Hepatocyte (in vitro differentiated cells): Measurements from ENCODE around the gene AVEN. TPM values are rescaled to one million over a fixed set of nuclear protein-coding genes. Genes with fewer than 3 reads are reported as not detected.

Experiments
- DNase-seq: peaks from one replicate; pipeline ENCODE4 v3.0.0-alpha.2; 2016; ENCODE audit warnings: low spot score
- H2AFZ ChIP-seq: fragments of 200-600 bp; sonication (generic); 2 replicates; pipeline ENCODE4 v1.6.0; 2016; ENCODE audit warnings: antibody characterized with exemption, mild to moderate bottlenecking
- H3K27ac ChIP-seq: fragments of 200-600 bp; sonication (generic); 2 replicates; pipeline ENCODE4 v1.5.1; 2016; ENCODE audit warnings: mild to moderate bottlenecking
- H3K27me3 ChIP-seq: fragments of 200-600 bp; sonication (generic); 2 replicates; pipeline ENCODE4 v1.6.1; 2016
- H3K36me3 ChIP-seq: fragments of 200-600 bp; sonication (generic); replicated peaks from 2 replicates; pipeline ENCODE4 v1.5.1; 2016; ENCODE audit warnings: low read depth; ENCODE audit not compliant: insufficient read depth
- H3K4me1 ChIP-seq: fragments of 200-600 bp; sonication (generic); 2 replicates; pipeline ENCODE4 v1.5.1; 2016; ENCODE audit warnings: mild to moderate bottlenecking, moderate library complexity; ENCODE audit not compliant: insufficient read depth
- H3K4me2 ChIP-seq: fragments of 200-600 bp; sonication (generic); 2 replicates; pipeline ENCODE4 v1.6.0; 2016
- H3K4me3 ChIP-seq: fragments of 200-600 bp; sonication (generic); 2 replicates; pipeline ENCODE4 v1.5.1; 2016; ENCODE audit warnings: mild to moderate bottlenecking
- H3K79me2 ChIP-seq: fragments of 200-600 bp; sonication (generic); 2 replicates; pipeline ENCODE4 v1.6.0; 2017; ENCODE audit warnings: mild to moderate bottlenecking
- H3K9me2 ChIP-seq: fragments of 200-600 bp; sonication (generic); replicated peaks from 2 replicates; pipeline ENCODE4 v1.6.0; 2017; ENCODE audit warnings: mild to moderate bottlenecking; ENCODE audit not compliant: insufficient read depth
- H3K9me3 ChIP-seq: fragments of 200-600 bp; sonication (generic); 2 replicates; pipeline ENCODE4 v1.5.1; 2016; ENCODE audit warnings: low read depth, mild to moderate bottlenecking
- H4K20me1 ChIP-seq: fragments of 200-600 bp; sonication (generic); 2 replicates; pipeline ENCODE4 v1.6.0; 2016; ENCODE audit warnings: mild to moderate bottlenecking; ENCODE audit not compliant: insufficient read depth, poor library complexity, severe bottlenecking
- EZH2 ChIP-seq: fragments of 200-600 bp; sonication (generic); IDR thresholded peaks from 2 replicates; pipeline ENCODE4 v1.6.1; 2016; ENCODE audit warnings: antibody characterized with exemption, mild to moderate bottlenecking, borderline replicate concordance
- EZH2phosphoT487 ChIP-seq: fragments of 200-600 bp; sonication (generic); IDR thresholded peaks from one replicate; pipeline ENCODE4 v1.6.1; 2018; ENCODE audit warnings: antibody characterized with exemption, mild to moderate bottlenecking, low read depth, moderate library complexity; ENCODE audit not compliant: unreplicated experiment, severe bottlenecking
- WGBS: methylation state at CpG from one replicate; pipeline ENCODE4 v1.1.6; 2016; ENCODE audit warnings: low lambda C conversion rate; ENCODE audit errors: missing lambda C conversion rate; 5-methylcytosine and 5-hydroxymethylcytosine counted together
- polyA plus RNA-seq: library from polyadenylated mRNA; unstranded; fragments of >200 nt; fragmentation: Nextera tagmentation; extraction: Ambion mirVana; gene quantifications from 2 replicates; pipeline ENCODE4 v1.2.1, GENCODE V29; 2016
- total RNA-seq: library from RNA; depleted of rRNA; stranded (reverse); fragments of >200 nt; gene quantifications from 2 replicates; pipeline ENCODE4 v1.2.3, GENCODE V29; 2014
- TF ChIP-seq, protein P1 (sequence below): fragments of 200-600 bp; sonication (generic); IDR thresholded peaks from 2 replicates; pipeline ENCODE4 v1.5.1; 2016; ENCODE audit warnings: antibody characterized with exemption, mild to moderate bottlenecking; ENCODE audit not compliant: poor library complexity

The AVEN gene
- total and polyA plus RNA-seq, 2 experiments from 2014 or later, result 14.8 to 16.4 TPM

DNA sequence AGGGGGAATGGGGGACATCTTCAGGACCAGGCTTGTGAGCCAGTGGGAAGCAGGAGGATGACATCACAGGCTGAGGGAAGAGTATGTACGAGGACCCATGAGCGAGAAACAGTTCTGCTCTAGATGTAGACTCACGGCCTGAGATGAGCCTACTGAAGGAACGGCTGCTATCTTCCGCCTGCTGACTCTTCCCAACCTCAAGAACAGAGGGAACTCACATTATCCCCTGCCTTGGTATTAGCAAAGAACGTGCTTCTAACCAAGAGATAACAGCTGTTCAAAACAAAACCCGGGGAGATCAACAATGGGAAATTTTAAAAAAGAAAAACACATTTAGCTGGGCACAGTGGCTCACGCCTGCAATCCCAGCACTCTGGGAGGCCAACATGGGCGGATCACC is 25.3 kb downstream of the AVEN start:
- H2AFZ ChIP-seq, result no peak overlapping the region
- no peak for TF ChIP-seq EZH2phosphoT487
- TF ChIP-seq, protein P1, sequence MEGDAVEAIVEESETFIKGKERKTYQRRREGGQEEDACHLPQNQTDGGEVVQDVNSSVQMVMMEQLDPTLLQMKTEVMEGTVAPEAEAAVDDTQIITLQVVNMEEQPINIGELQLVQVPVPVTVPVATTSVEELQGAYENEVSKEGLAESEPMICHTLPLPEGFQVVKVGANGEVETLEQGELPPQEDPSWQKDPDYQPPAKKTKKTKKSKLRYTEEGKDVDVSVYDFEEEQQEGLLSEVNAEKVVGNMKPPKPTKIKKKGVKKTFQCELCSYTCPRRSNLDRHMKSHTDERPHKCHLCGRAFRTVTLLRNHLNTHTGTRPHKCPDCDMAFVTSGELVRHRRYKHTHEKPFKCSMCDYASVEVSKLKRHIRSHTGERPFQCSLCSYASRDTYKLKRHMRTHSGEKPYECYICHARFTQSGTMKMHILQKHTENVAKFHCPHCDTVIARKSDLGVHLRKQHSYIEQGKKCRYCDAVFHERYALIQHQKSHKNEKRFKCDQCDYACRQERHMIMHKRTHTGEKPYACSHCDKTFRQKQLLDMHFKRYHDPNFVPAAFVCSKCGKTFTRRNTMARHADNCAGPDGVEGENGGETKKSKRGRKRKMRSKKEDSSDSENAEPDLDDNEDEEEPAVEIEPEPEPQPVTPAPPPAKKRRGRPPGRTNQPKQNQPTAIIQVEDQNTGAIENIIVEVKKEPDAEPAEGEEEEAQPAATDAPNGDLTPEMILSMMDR, result no peak
- no peak for TF ChIP-seq EZH2

DNA sequence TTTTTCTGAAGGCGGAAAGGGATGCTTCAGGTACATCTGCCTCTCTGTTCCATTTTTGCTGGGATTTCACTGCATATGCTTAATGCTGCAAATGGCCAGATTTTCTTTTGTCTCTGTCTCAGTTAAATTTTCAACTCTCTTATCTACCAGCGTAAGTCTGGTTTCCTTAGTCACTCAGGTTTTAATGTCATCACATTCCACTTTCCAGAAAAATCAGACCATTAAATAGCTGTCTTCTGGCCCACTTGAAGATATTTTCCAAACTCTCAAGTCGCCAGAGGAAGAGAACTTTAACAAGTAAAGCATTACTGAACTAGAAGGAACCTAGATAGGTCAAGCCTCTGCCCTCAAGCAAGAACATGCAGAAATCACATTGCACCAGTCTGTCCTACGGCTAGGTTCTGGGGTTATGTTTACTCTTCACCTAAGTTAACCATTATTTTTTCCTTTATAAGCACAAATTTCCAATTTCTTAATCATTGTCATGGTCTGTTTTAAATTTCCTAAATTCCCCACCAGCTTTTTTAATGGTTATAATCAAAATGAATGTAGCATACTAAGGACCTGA is 26.5 kb downstream of the AVEN start:
- Histone ChIP-seq H3K79me2 (no peaks in the 10 kb centered on the region), H4K20me1 (no peaks in the 10 kb centered on the region), H3K9me2 (no peaks in the 10 kb centered on the region), H3K27me3 (no peaks in the 10 kb centered on the region), H3K27ac (no peak overlapping the region), H3K36me3 (no peaks in the 10 kb centered on the region), H3K4me3 (no peak overlapping the region), H3K9me3 (no peaks in the 10 kb centered on the region), H3K4me1 (no peaks in the 10 kb centered on the region), H2AFZ (no peak overlapping the region), H3K4me2 (no peak overlapping the region)
- TF ChIP-seq, protein P1, result no peak
- TF ChIP-seq EZH2phosphoT487 (no peak), EZH2 (no peak)
- DNase-seq, result no peak
- 57% methylated on average over 4 of the region's 4 CpGs for WGBS

More for the DNA sequence above, 25.3 kb downstream of the AVEN start:
- no peak overlapping the region for H3K27ac ChIP-seq
- H3K4me3 ChIP-seq, result no peak overlapping the region
- H3K9me3 ChIP-seq, result no peaks in the 10 kb centered on the region
- no peak overlapping the region for H3K4me2 ChIP-seq
- 89% methylated on average over 9 of the region's 9 CpGs for WGBS
- no peaks in the 10 kb centered on the region for H3K79me2 ChIP-seq
- H3K27me3 ChIP-seq, result no peaks in the 10 kb centered on the region
- H3K4me1 ChIP-seq, result no peaks in the 10 kb centered on the region
- no peaks in the 10 kb centered on the region for H3K36me3 ChIP-seq
- H4K20me1 ChIP-seq, result no peaks in the 10 kb centered on the region
- no peak for DNase-seq
- no peaks in the 10 kb centered on the region for H3K9me2 ChIP-seq

DNA sequence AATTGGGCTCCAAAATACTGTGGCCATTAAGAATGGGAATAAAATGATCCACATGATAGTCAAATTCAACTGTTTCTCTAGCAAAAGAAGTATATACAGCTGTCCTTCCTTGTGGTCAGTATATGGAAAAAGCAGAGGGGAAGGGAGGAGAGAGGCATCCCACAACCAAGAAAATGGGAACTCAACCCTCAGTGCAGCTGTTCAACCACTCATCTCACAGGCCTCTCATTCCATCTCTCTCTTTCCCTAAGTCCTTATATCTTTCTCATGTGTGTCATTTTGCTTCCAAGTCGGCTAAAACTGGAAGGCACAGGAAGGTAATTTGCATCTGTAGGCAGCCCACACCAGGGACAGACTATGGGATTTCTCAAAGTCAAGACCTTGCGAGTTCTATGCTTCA is 27.5 kb downstream of the AVEN start:
- Histone ChIP-seq H3K27me3 (no peaks in the 10 kb centered on the region), H3K79me2 (no peaks in the 10 kb centered on the region), H2AFZ (no peak overlapping the region), H3K9me2 (no peaks in the 10 kb centered on the region), H3K4me1 (no peaks in the 10 kb centered on the region), H3K4me2 (no peak overlapping the region), H3K9me3 (no peaks in the 10 kb centered on the region), H3K4me3 (no peak overlapping the region), H3K36me3 (no peaks in the 10 kb centered on the region), H4K20me1 (no peaks in the 10 kb centered on the region), H3K27ac (no peak overlapping the region)
- DNase-seq, result no peak
- TF ChIP-seq EZH2 (no peak), EZH2phosphoT487 (no peak)
- TF ChIP-seq, protein P1, result no peak
- 72% methylated on average over 2 of the region's 2 CpGs for WGBS
